GM21723 (cell line): ENCODE data around the gene ADCY1.
"Not testable (repeated sequence)": the region's sequence is repeated elsewhere in the genome, so short reads cannot be mapped to it uniquely, and the experiment has no call there.

Experiments
- ATAC-seq: cut with Tn5 transposase; IDR thresholded peaks from one replicate; pipeline ENCODE4 v1.9.1; 2021; ENCODE audit warnings: mild to moderate bottlenecking, moderate library complexity; ENCODE audit not compliant: unreplicated experiment

Gene ADCY1

GRCh38 chr7:45573661-45574415 is at the start of gene ADCY1:
Gene ADCY1 (plus strand): TSS chr7:45574368. CDS start chr7:45574544, 176 bp downstream.
- ATAC-seq: no peak

- ATAC-seq: no peak
Observed at GRCh38 chr7:45524445-45524844, 49.7 kb upstream of the ADCY1 start.

GRCh38 chr7:45525057-45525456 is 49.1 kb upstream of the ADCY1 start:
- ATAC-seq: no peak

- ATAC-seq: no peak
Observed at GRCh38 chr7:45543473-45543872, 30.7 kb upstream of the ADCY1 start.

GRCh38 chr7:45545105-45545710 is 29.0 kb upstream of the ADCY1 start:
- not testable (repeated sequence) for ATAC-seq

GRCh38 chr7:45548917-45549316 is 25.3 kb upstream of the ADCY1 start:
- peak; percentile 68 for ATAC-seq

GRCh38 chr7:45563401-45563800 is 10.8 kb upstream of the ADCY1 start:
- ATAC-seq: no peak

- ATAC-seq: no peak
Observed at GRCh38 chr7:45563941-45564461, 10.2 kb upstream of the ADCY1 start.

GRCh38 chr7:45564485-45564884 is 9.7 kb upstream of the ADCY1 start:
- ATAC-seq: no peak

GRCh38 chr7:45564886-45565455 is 9.2 kb upstream of the ADCY1 start:
- no peak for ATAC-seq

GRCh38 chr7:45566386-45566785 is 7.8 kb upstream of the ADCY1 start:
- ATAC-seq: no peak

- no peak for ATAC-seq
Observed at GRCh38 chr7:45566961-45567360, 7.2 kb upstream of the ADCY1 start.

GRCh38 chr7:45567713-45568112 is 6.5 kb upstream of the ADCY1 start:
- ATAC-seq: no peak

- no peak for ATAC-seq
Observed at GRCh38 chr7:45568536-45569289, 5.5 kb upstream of the ADCY1 start.

- ATAC-seq: no peak
Observed at GRCh38 chr7:45569290-45569685, 4.9 kb upstream of the ADCY1 start.

GRCh38 chr7:45570797-45571196 is 3.4 kb upstream of the ADCY1 start:
- no peak for ATAC-seq

- ATAC-seq: no peak
Observed at GRCh38 chr7:45573204-45573603, 964 bp upstream of the ADCY1 start.

- no peak for ATAC-seq
Observed at GRCh38 chr7:45574416-45574668, 174 bp downstream of the ADCY1 start.

GRCh38 chr7:45574669-45575500 is 717 bp downstream of the ADCY1 start:
- ATAC-seq: peak; percentile 51

GRCh38 chr7:45575501-45576248 is 1.5 kb downstream of the ADCY1 start:
- ATAC-seq: no peak
